ENCODE results near the gene EPHA4.

DNA sequence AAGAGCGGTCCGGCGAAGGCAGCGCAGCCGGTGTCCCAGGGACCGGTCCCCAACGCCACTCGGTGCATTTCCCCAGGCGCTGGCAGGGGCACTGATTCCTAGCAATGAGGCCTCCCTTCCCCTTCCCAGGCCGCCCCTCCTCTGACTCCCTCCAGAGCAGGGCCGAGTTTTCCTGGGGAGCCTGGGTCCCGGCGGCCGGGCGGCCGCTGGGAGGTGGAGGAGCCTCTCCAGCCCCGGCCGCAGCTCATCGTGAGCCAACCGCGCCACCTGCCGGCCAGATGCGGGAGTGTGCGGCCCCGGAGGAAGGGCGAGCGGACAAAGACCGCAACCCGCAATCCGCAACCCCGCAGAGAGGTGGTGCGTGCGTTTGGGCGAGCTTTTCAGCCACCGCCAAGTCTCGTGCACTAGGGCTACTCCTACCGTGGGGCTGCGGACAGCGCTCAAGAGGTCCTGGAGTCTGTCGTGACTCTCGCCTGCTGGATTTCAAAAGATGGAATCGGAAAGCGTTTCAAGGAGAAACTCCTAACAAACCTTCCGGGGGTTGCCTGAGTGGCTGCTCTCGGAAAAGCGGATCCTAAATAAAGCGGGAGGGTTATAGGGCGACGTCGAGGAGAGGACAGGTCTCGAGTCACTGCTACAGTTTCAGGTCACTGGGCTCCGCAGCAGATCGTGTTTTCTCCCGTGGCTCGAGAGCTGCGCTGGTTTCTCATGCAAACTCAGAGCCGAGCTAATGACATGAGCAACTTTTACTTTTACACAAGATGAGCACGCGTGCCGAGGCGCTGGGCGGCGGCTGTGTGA lies 1.5 kb upstream of the EPHA4 start:
- TF ChIP-seq, protein P1, sequence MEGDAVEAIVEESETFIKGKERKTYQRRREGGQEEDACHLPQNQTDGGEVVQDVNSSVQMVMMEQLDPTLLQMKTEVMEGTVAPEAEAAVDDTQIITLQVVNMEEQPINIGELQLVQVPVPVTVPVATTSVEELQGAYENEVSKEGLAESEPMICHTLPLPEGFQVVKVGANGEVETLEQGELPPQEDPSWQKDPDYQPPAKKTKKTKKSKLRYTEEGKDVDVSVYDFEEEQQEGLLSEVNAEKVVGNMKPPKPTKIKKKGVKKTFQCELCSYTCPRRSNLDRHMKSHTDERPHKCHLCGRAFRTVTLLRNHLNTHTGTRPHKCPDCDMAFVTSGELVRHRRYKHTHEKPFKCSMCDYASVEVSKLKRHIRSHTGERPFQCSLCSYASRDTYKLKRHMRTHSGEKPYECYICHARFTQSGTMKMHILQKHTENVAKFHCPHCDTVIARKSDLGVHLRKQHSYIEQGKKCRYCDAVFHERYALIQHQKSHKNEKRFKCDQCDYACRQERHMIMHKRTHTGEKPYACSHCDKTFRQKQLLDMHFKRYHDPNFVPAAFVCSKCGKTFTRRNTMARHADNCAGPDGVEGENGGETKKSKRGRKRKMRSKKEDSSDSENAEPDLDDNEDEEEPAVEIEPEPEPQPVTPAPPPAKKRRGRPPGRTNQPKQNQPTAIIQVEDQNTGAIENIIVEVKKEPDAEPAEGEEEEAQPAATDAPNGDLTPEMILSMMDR (IDR thresholded peaks at IDR 0.05; ENCODE audit: low read depth, low read length) = peak; percentile 65
- no peak for TF ChIP-seq EZH2phosphoT487 (IDR thresholded peaks at IDR 0.05; ENCODE audit: low read depth)
